Keratinocyte (primary cell): Measurements from ENCODE around the gene TAB2. TPM values are rescaled to one million over a fixed set of nuclear protein-coding genes. Genes with fewer than 3 reads are reported as not detected.

Experiments used
- DNase-seq: peaks from one replicate; pipeline ENCODE4 v3.0.0-alpha.2; 2011; ENCODE audit warnings: low read depth, missing footprints, low spot score
- FAIRE-seq: peaks from 2 replicates; lab custom pipeline; 2011; peaks lifted over from hg19 to GRCh38; lab: Jason Lieb, UNC
- H2AFZ ChIP-seq: 2 replicates; pipeline ENCODE4 v1.6.0; 2012; ENCODE audit warnings: low read length, control low read depth, inconsistent platforms; ENCODE audit not compliant: control insufficient read depth
- H3K27ac ChIP-seq: 2 replicates; pipeline ENCODE4 v1.5.1; 2011; ENCODE audit warnings: low read length; ENCODE audit not compliant: control insufficient read depth, insufficient read depth
- H3K27me3 ChIP-seq: 3 replicates; pipeline ENCODE4 v1.6.0; 2011; ENCODE audit warnings: low read length; ENCODE audit not compliant: control insufficient read depth, insufficient read depth; ENCODE audit errors: extremely low read depth
- H3K36me3 ChIP-seq, 2 experiments: 2 replicates in 1 of 2; 3 replicates in 1 of 2; pipeline ENCODE4 v1.5.1; 2011; ENCODE audit warnings: low read length in 2 of 2, mild to moderate bottlenecking in 1 of 2; ENCODE audit not compliant: control insufficient read depth in 2 of 2, insufficient read depth in 2 of 2; ENCODE audit errors: extremely low read depth in 1 of 2
- H3K4me1 ChIP-seq: 3 replicates; pipeline ENCODE4 v1.5.1; 2011; ENCODE audit warnings: low read length; ENCODE audit not compliant: control insufficient read depth, insufficient read depth; ENCODE audit errors: extremely low read depth
- H3K4me2 ChIP-seq: 3 replicates; pipeline ENCODE4 v1.6.0; 2011; ENCODE audit warnings: low read depth, low read length; ENCODE audit not compliant: control insufficient read depth, insufficient read depth; ENCODE audit errors: extremely low read depth
- H3K4me3 ChIP-seq, 3 experiments: fragments of 200-600 bp in 1 of 3; sonication (generic) in 1 of 3; 2 replicates in 2 of 3; 3 replicates in 1 of 3; pipeline ENCODE4 v1.5.1; 2011 to 2016; ENCODE audit warnings: low read length in 3 of 3, mild to moderate bottlenecking in 3 of 3, control low read depth in 2 of 3, inconsistent platforms in 1 of 3, low read depth in 1 of 3, mixed read lengths in 1 of 3, mixed run types in 1 of 3, moderate library complexity in 1 of 3; ENCODE audit not compliant: control insufficient read depth in 2 of 3, insufficient read depth in 2 of 3; ENCODE audit errors: extremely low read depth in 1 of 3
- H3K79me2 ChIP-seq: 2 replicates; pipeline ENCODE4 v1.6.0; 2012; ENCODE audit warnings: low read length; ENCODE audit not compliant: control insufficient read depth, insufficient read depth
- H3K9ac ChIP-seq: 3 replicates; pipeline ENCODE4 v1.6.0; 2011; ENCODE audit warnings: low read length; ENCODE audit not compliant: control insufficient read depth, insufficient read depth; ENCODE audit errors: extremely low read depth
- H3K9me1 ChIP-seq: 3 replicates; pipeline ENCODE4 v1.6.0; 2011; ENCODE audit warnings: low read length; ENCODE audit not compliant: control insufficient read depth, insufficient read depth; ENCODE audit errors: extremely low read depth
- H3K9me3 ChIP-seq: 2 replicates; pipeline ENCODE4 v1.5.1; 2012; ENCODE audit warnings: low read depth, low read length; ENCODE audit not compliant: control insufficient read depth
- H4K20me1 ChIP-seq: 3 replicates; pipeline ENCODE4 v1.6.0; 2011; ENCODE audit warnings: low read length; ENCODE audit not compliant: control insufficient read depth, insufficient read depth; ENCODE audit errors: extremely low read depth
- CTCF ChIP-seq, 3 experiments: IDR thresholded peaks in 1 of 3; conservative IDR thresholded peaks in 1 of 3; optimal IDR thresholded peaks in 1 of 3; 2 replicates in 2 of 3; 3 replicates in 1 of 3; pipeline versions ENCODE3 to v1.5.1; 2011; ENCODE audit warnings: low read length in 3 of 3, mild to moderate bottlenecking in 3 of 3, moderate library complexity in 2 of 3, control low read depth in 1 of 3, inconsistent platforms in 1 of 3; ENCODE audit not compliant: insufficient read depth in 2 of 3; ENCODE audit errors: extremely low read depth in 1 of 3
- EZH2 ChIP-seq: IDR thresholded peaks from one replicate; pipeline ENCODE4 v1.6.1; 2012; ENCODE audit warnings: inconsistent platforms, mild to moderate bottlenecking, low read length, moderate library complexity
- dilution Hi-C: fragments of 300-500 bp; cut with MboI; formaldehyde crosslinking; loops from one replicate; pipeline ENCODE4 v1.7.0; 2020; ENCODE audit warnings: low sequenced_read_pairs; ENCODE audit not compliant: extremely low pct_ligation_motif_present
- polyA plus RNA-seq, 5 experiments: library from polyadenylated mRNA; depleted of rRNA in 3 of 5; stranded (reverse) in 3 of 5; stranded (forward) in 1 of 5; unstranded in 1 of 5; fragments of >200 nt; gene quantifications; 1 replicate in 1 of 5; 2 replicates in 3 of 5; 3 replicates in 1 of 5; pipeline versions ENCODE4 v1.2.1 to v1.2.3, GENCODE V29; 2011 to 2012; ENCODE audit warnings: missing spikeins in 2 of 5, low read depth in 1 of 5, low replicate concordance in 1 of 5

TAB2 gene
- polyA plus RNA-seq, 1 donor (not counting 4 experiments of a cell fraction or from before 2014, with no cell fraction given), result 47.5 TPM

- no peaks in the 10 kb centered on the region for H3K79me2 ChIP-seq
- dilution Hi-C loops, result no loop called here
- TF ChIP-seq EZH2, result no peak
- TF ChIP-seq CTCF (optimal IDR thresholded peaks at IDR 0.05 in 1 of 3, IDR thresholded peaks at IDR 0.05 in 1 of 3, conservative IDR thresholded peaks at IDR 0.05 in 1 of 3; ENCODE audit: extremely low read depth in 1 of 3, insufficient read depth in 2 of 3, low read length in 3 of 3), result no peak
- FAIRE-seq (peak; percentile 13), DNase-seq (no peak)
- H4K20me1 ChIP-seq, result no peaks in the 10 kb centered on the region
- no peak overlapping the region for H2AFZ ChIP-seq
- no peak overlapping the region for H3K9ac ChIP-seq
- H3K9me1 ChIP-seq, result no peaks in the 10 kb centered on the region
- peaks cover 5% of the 10 kb centered on the region for H3K27me3 ChIP-seq
- no peaks in the 10 kb centered on the region for H3K9me3 ChIP-seq
- peaks cover 13% of the 10 kb centered on the region for H3K4me1 ChIP-seq
- no peak overlapping the region for H3K27ac ChIP-seq
- H3K4me3 ChIP-seq, result peak overlapping the region in 1 of 3 experiments; percentile 46
- H3K36me3 ChIP-seq, result no peaks in the 10 kb centered on the region
- H3K4me2 ChIP-seq, result peak overlapping the region; percentile 67
Observed at GRCh38 chr6:149451376-149452036, 134.0 kb downstream of the TAB2 start.

GRCh38 chr6:149452037-149452939 lies 134.8 kb downstream of the TAB2 start:
- FAIRE-seq, result no peak
- no peak for TF ChIP-seq CTCF (optimal IDR thresholded peaks at IDR 0.05 in 1 of 3, IDR thresholded peaks at IDR 0.05 in 1 of 3, conservative IDR thresholded peaks at IDR 0.05 in 1 of 3; ENCODE audit: extremely low read depth in 1 of 3, insufficient read depth in 2 of 3, low read length in 3 of 3)
- H4K20me1 ChIP-seq, result no peaks in the 10 kb centered on the region
- dilution Hi-C loops, result no loop called here
- no peaks in the 10 kb centered on the region for H3K9me1 ChIP-seq
- no peak overlapping the region for H3K27ac ChIP-seq
- H3K9ac ChIP-seq, result no peak overlapping the region
- H3K4me1 ChIP-seq, result peaks cover 13% of the 10 kb centered on the region
- H3K79me2 ChIP-seq, result no peaks in the 10 kb centered on the region
- peaks cover 5% of the 10 kb centered on the region for H3K27me3 ChIP-seq
- no peaks in the 10 kb centered on the region for H3K36me3 ChIP-seq
- no peak for DNase-seq
- peak overlapping the region; percentile 22 for H3K4me2 ChIP-seq
- H3K9me3 ChIP-seq, result no peaks in the 10 kb centered on the region
- no peak overlapping the region for H2AFZ ChIP-seq
- H3K4me3 ChIP-seq, result no peak overlapping the region
